ENCODE data around the gene CXCL17. TPM values are rescaled to one million over a fixed set of nuclear protein-coding genes. Genes with fewer than 3 reads are reported as not detected.

The CXCL17 gene
- total and polyA plus RNA-seq, 2 experiments from 2014 or later: 0.39 TPM; not detected in 1

- Histone ChIP-seq H3K4me1 (ENCODE audit: insufficient read depth) (peaks cover 43% of the 10 kb centered on the region), H3K4me2 (no peak overlapping the region), H3K4me3 (no peak overlapping the region), H3K27ac (ENCODE audit: low read depth) (no peak overlapping the region), H3F3A (replicated peaks; ENCODE audit: low read depth) (peaks cover 10% of the 10 kb centered on the region), H3K36me3 (ENCODE audit: insufficient read depth) (no peaks in the 10 kb centered on the region), H3K27me3 (ENCODE audit: insufficient read depth) (no peaks in the 10 kb centered on the region), H2AFZ (no peak overlapping the region), H4K20me1 (replicated peaks; ENCODE audit: insufficient read depth) (no peaks in the 10 kb centered on the region), H3K9me2 (ENCODE audit: insufficient read depth) (no peaks in the 10 kb centered on the region), H3K79me2 (replicated peaks; ENCODE audit: insufficient read depth) (no peaks in the 10 kb centered on the region)
- Mint-ChIP-seq H3K9me3 (peaks cover 2% of the 10 kb centered on the region; the same call in 1 of the 3 replicates), H3K36me3 (ENCODE audit: low read depth) (peaks cover 3% of the 10 kb centered on the region), H3K4me1 (peaks cover 33% of the 10 kb centered on the region), H3K27ac (no peak overlapping the region), H3K4me3 (no peak overlapping the region), H3K27me3 (ENCODE audit: insufficient read depth, low read depth, poor library complexity) (peaks cover 6% of the 10 kb centered on the region)
- no peak for DNase-seq (ENCODE audit: low spot score)
- no peak for ATAC-seq
- TF ChIP-seq POLR2AphosphoS5 (IDR thresholded peaks at IDR 0.05; ENCODE audit: low read depth) (no peak), NANOG (IDR thresholded peaks at IDR 0.05; ENCODE audit: borderline replicate concordance) (no peak), CREB1 (CRISPR knock-in tag; IDR thresholded peaks at IDR 0.05; ENCODE audit: low read depth) (no peak), REST (IDR thresholded peaks at IDR 0.05; ENCODE audit: unreplicated experiment) (no peak), CTCF (conservative IDR thresholded peaks at IDR 0.05; ENCODE audit: low read depth in 2 of 2) (no peak), STAT1 (IDR thresholded peaks at IDR 0.05; ENCODE audit: unreplicated experiment) (no peak), ZNF462 (CRISPR knock-in tag; IDR thresholded peaks at IDR 0.05) (no peak), JUNB (IDR thresholded peaks at IDR 0.05; ENCODE audit: unreplicated experiment) (no peak)
Observed at GRCh38 chr19:42478765-42479311, 36.1 kb upstream of the CXCL17 start.

Data from GM23338 (cell line).